ENCODE results near the gene PANK1. TPM values are rescaled to one million over a fixed set of nuclear protein-coding genes. Genes with fewer than 3 reads are reported as not detected.
A peak's percentile ranks its signal among the peaks of the same experiment; 100 is the strongest.

Gene PANK1
- 2.6 TPM for total RNA-seq
- long read RNA-seq, partial matches to known transcripts, result 0 of 2 reads
- long read RNA-seq, other reads (novel, unspliced or antisense), result 2 of 2 reads

GRCh38 chr10:89644967-89645741 is at the start of gene PANK1:
Gene PANK1, minus strand, starts transcription at chr10:89645242. Its CDS starts 351 bp downstream, at chr10:89644891.
- peak; percentile 93 for DNase-seq (ENCODE audit: low spot score)

- DNase-seq (ENCODE audit: low spot score), result no peak
Observed at GRCh38 chr10:89693176-89693575, 48.1 kb upstream of the PANK1 start.

GRCh38 chr10:89692416-89692815 is 47.4 kb upstream of the PANK1 start:
- no peak for DNase-seq (ENCODE audit: low spot score)

- no peak for DNase-seq (ENCODE audit: low spot score)
Observed at GRCh38 chr10:89690027-89690426, 45.0 kb upstream of the PANK1 start.

GRCh38 chr10:89685936-89686335 is 40.9 kb upstream of the PANK1 start:
- DNase-seq (ENCODE audit: low spot score), result no peak

GRCh38 chr10:89684604-89685003 is 39.6 kb upstream of the PANK1 start:
- no peak for DNase-seq (ENCODE audit: low spot score)

- no peak for DNase-seq (ENCODE audit: low spot score)
Observed at GRCh38 chr10:89683883-89684282, 38.8 kb upstream of the PANK1 start.

GRCh38 chr10:89679986-89680385 is 34.9 kb upstream of the PANK1 start:
- no peak for DNase-seq (ENCODE audit: low spot score)

- no peak for DNase-seq (ENCODE audit: low spot score)
Observed at GRCh38 chr10:89677341-89677740, 32.3 kb upstream of the PANK1 start.

GRCh38 chr10:89670926-89671325 is 25.9 kb upstream of the PANK1 start:
- no peak for DNase-seq (ENCODE audit: low spot score)

GRCh38 chr10:89669985-89670384 is 24.9 kb upstream of the PANK1 start:
- DNase-seq (ENCODE audit: low spot score), result no peak

GRCh38 chr10:89668386-89669071 is 23.5 kb upstream of the PANK1 start:
- no peak for DNase-seq (ENCODE audit: low spot score)

GRCh38 chr10:89666138-89666537 is 21.1 kb upstream of the PANK1 start:
- DNase-seq (ENCODE audit: low spot score), result no peak

- no peak for DNase-seq (ENCODE audit: low spot score)
Observed at GRCh38 chr10:89665302-89665701, 20.3 kb upstream of the PANK1 start.

GRCh38 chr10:89664203-89664602 is 19.2 kb upstream of the PANK1 start:
- no peak for DNase-seq (ENCODE audit: low spot score)

- DNase-seq (ENCODE audit: low spot score), result no peak
Observed at GRCh38 chr10:89663144-89663543, 18.1 kb upstream of the PANK1 start.

- no peak for DNase-seq (ENCODE audit: low spot score)
Observed at GRCh38 chr10:89662596-89662995, 17.6 kb upstream of the PANK1 start.

GRCh38 chr10:89659143-89660131 is 14.4 kb upstream of the PANK1 start:
- DNase-seq (ENCODE audit: low spot score), result no peak

- no peak for DNase-seq (ENCODE audit: low spot score)
Observed at GRCh38 chr10:89657302-89657701, 12.3 kb upstream of the PANK1 start.

GRCh38 chr10:89655722-89656121 is 10.7 kb upstream of the PANK1 start:
- no peak for DNase-seq (ENCODE audit: low spot score)

- DNase-seq (ENCODE audit: low spot score), result no peak
Observed at GRCh38 chr10:89653410-89653869, 8.4 kb upstream of the PANK1 start.

Data from mesenteric fat pad (tissue), 1 donor.